H1 (cell line): Measurements from ENCODE around the gene PRSS48. TPM values are rescaled to one million over a fixed set of nuclear protein-coding genes. Genes with fewer than 3 reads are reported as not detected.

Source experiments
- CTCF ChIA-PET: fragments of 300-600 bp; sonication (Branson Sonifier 250); formaldehyde crosslinking; loops from one replicate; lab custom pipeline; 2021; ENCODE audit not compliant: partially characterized antibody; lab: Charles Lee
- POLR2A ChIA-PET: fragments of 300-600 bp; sonication (Branson Sonifier 250); formaldehyde crosslinking; loops from one replicate; lab custom pipeline; 2021; ENCODE audit warnings: inconsistent platforms; ENCODE audit not compliant: partially characterized antibody; lab: Charles Lee
- DNase-seq, 2 experiments: peaks; one replicate each; pipeline versions ENCODE4 v3.0.0 to v3.0.0-alpha.2; 2010 to 2022; ENCODE audit warnings: low spot score in 2 of 2, low read depth in 1 of 2, mixed read lengths in 1 of 2
- FAIRE-seq: peaks from 2 replicates; lab custom pipeline; 2011; peaks lifted over from hg19 to GRCh38; lab: Jason Lieb, UNC
- H2AFZ ChIP-seq: 2 replicates; pipeline ENCODE4 v1.8.1; 2012; ENCODE audit warnings: low read length, inconsistent platforms
- H2AK5ac ChIP-seq: 2 replicates; pipeline ENCODE4 v1.6.1; 2013; ENCODE audit warnings: low read depth, low read length
- H2BK120ac ChIP-seq: replicated peaks from 2 replicates; pipeline ENCODE3; 2013; ENCODE audit warnings: low read depth, low read length, inconsistent platforms
- H2BK12ac ChIP-seq: 2 replicates; pipeline ENCODE4 v1.6.1; 2013; ENCODE audit warnings: low read depth, low read length
- H2BK15ac ChIP-seq: 2 replicates; pipeline ENCODE4 v1.6.1; 2013; ENCODE audit warnings: low read length
- H2BK20ac ChIP-seq: 2 replicates; pipeline ENCODE4 v1.6.1; 2013; ENCODE audit warnings: low read length
- H2BK5ac ChIP-seq: 2 replicates; pipeline ENCODE4 v1.6.1; 2013; ENCODE audit warnings: low read depth, low read length
- H3K14ac ChIP-seq: 2 replicates; pipeline ENCODE4 v1.6.1; 2013; ENCODE audit warnings: inconsistent platforms; ENCODE audit not compliant: insufficient read length
- H3K18ac ChIP-seq: 2 replicates; pipeline ENCODE4 v1.6.1; 2013; ENCODE audit warnings: low read length; ENCODE audit errors: extremely low read depth
- H3K23ac ChIP-seq: 2 replicates; pipeline ENCODE4 v1.6.1; 2013; ENCODE audit warnings: inconsistent platforms; ENCODE audit not compliant: insufficient read length
- H3K23me2 ChIP-seq: 2 replicates; pipeline ENCODE4 v1.6.1; 2013; ENCODE audit warnings: low read depth, low read length
- H3K27ac ChIP-seq: 2 replicates; pipeline ENCODE4 v1.6.1; 2011; ENCODE audit warnings: low read depth, low read length, inconsistent platforms
- H3K27me3 ChIP-seq, 4 experiments: replicated peaks in 1 of 4; 1 replicate in 1 of 4; 2 replicates in 3 of 4; pipeline versions ENCODE4 v1.6.1 to v1.8.1; 2011 to 2013; ENCODE audit warnings: low read length in 3 of 4, mild to moderate bottlenecking in 3 of 4, inconsistent platforms in 2 of 4, mixed read lengths in 2 of 4, moderate library complexity in 1 of 4; ENCODE audit not compliant: control insufficient read depth in 3 of 4, insufficient read depth in 3 of 4; ENCODE audit errors: extremely low read depth in 1 of 4
- H3K36me3 ChIP-seq, 4 experiments: 2 replicates each; pipeline versions ENCODE4 v1.6.1 to v1.8.1; 2011 to 2013; ENCODE audit warnings: mild to moderate bottlenecking in 4 of 4, low read length in 3 of 4, moderate library complexity in 2 of 4, control low read depth in 1 of 4, inconsistent platforms in 1 of 4; ENCODE audit not compliant: insufficient read depth in 4 of 4, control insufficient read depth in 2 of 4
- H3K4ac ChIP-seq: replicated peaks from 2 replicates; pipeline ENCODE3; 2013; ENCODE audit warnings: low read length, low read depth, mixed read lengths, inconsistent platforms; ENCODE audit not compliant: insufficient read length
- H3K4me1 ChIP-seq, 4 experiments: replicated peaks in 1 of 4; 1 replicate in 1 of 4; 2 replicates in 3 of 4; pipeline versions ENCODE4 v1.6.1 to v1.8.1; 2011 to 2013; ENCODE audit warnings: low read length in 3 of 4, inconsistent platforms in 2 of 4, mixed read lengths in 1 of 4; ENCODE audit not compliant: insufficient read depth in 4 of 4, control insufficient read depth in 3 of 4
- H3K4me2 ChIP-seq, 2 experiments: 2 replicates each; pipeline versions ENCODE4 v1.6.1 to v1.8.1; 2011 to 2013; ENCODE audit warnings: low read depth in 2 of 2, low read length in 2 of 2, control low read depth in 1 of 2, inconsistent platforms in 1 of 2, mild to moderate bottlenecking in 1 of 2; ENCODE audit not compliant: insufficient read depth in 1 of 2
- H3K4me3 ChIP-seq, 4 experiments: fragments of 200-600, 300-600 bp in 1 of 4; sonication (generic), shearing (Covaris generic), sonication (Bioruptor Twin) in 1 of 4; 2 replicates each; pipeline versions ENCODE4 v1.5.1 to v1.8.1; 2011 to 2016; ENCODE audit warnings: low read length in 4 of 4, low read depth in 3 of 4, control low read depth in 2 of 4, inconsistent platforms in 2 of 4, mild to moderate bottlenecking in 2 of 4, mixed read lengths in 1 of 4, moderate library complexity in 1 of 4; ENCODE audit not compliant: insufficient read depth in 2 of 4; ENCODE audit errors: extremely low read depth in 1 of 4
- H3K56ac ChIP-seq: replicated peaks from 2 replicates; pipeline ENCODE3; 2013; ENCODE audit warnings: low read depth, mild to moderate bottlenecking, mixed read lengths, low read length, inconsistent platforms; ENCODE audit not compliant: insufficient read length
- H3K79me1 ChIP-seq: 2 replicates; pipeline ENCODE4 v1.6.1; 2013; ENCODE audit warnings: low read depth, low read length, control low read depth
- H3K79me2 ChIP-seq, 2 experiments: 2 replicates each; pipeline versions ENCODE4 v1.6.1 to v1.8.1; 2012 to 2013; ENCODE audit warnings: low read length in 2 of 2, mild to moderate bottlenecking in 2 of 2, inconsistent platforms in 1 of 2; ENCODE audit not compliant: insufficient read depth in 2 of 2, control insufficient read depth in 1 of 2
- H3K9ac ChIP-seq, 4 experiments: replicated peaks in 1 of 4; 1 replicate in 1 of 4; 2 replicates in 3 of 4; pipeline versions ENCODE4 v1.6.1 to v1.8.1; 2011 to 2013; ENCODE audit warnings: low read depth in 3 of 4, low read length in 3 of 4, control low read depth in 2 of 4, mild to moderate bottlenecking in 2 of 4, moderate library complexity in 2 of 4, inconsistent platforms in 1 of 4; ENCODE audit errors: extremely low read depth in 1 of 4
- H3K9me3 ChIP-seq, 2 experiments: 2 replicates each; pipeline versions ENCODE4 v1.6.1 to v1.8.1; 2012 to 2013; ENCODE audit warnings: mild to moderate bottlenecking in 2 of 2, moderate library complexity in 2 of 2, control low read depth in 1 of 2, inconsistent platforms in 1 of 2, low read depth in 1 of 2, low read length in 1 of 2, mixed read lengths in 1 of 2; ENCODE audit not compliant: insufficient read depth in 2 of 2
- H4K20me1 ChIP-seq, 2 experiments: replicated peaks in 1 of 2; 2 replicates each; pipeline versions ENCODE3 to v1.8.1; 2011 to 2013; ENCODE audit warnings: inconsistent platforms in 2 of 2, low read length in 2 of 2, mild to moderate bottlenecking in 1 of 2; ENCODE audit not compliant: insufficient read depth in 2 of 2, control insufficient read depth in 1 of 2
- H4K5ac ChIP-seq: 2 replicates; pipeline ENCODE4 v1.6.1; 2013; ENCODE audit warnings: low read length, low read depth, mixed read lengths, inconsistent platforms; ENCODE audit not compliant: insufficient read length
- H4K8ac ChIP-seq: 2 replicates; pipeline ENCODE4 v1.8.0; 2013; ENCODE audit warnings: mild to moderate bottlenecking, moderate library complexity, low read length, inconsistent platforms; ENCODE audit not compliant: insufficient read depth; ENCODE audit errors: extremely low read depth
- H4K91ac ChIP-seq: replicated peaks from 2 replicates; pipeline ENCODE3; 2013; ENCODE audit warnings: low read length, mixed read lengths, inconsistent platforms; ENCODE audit not compliant: insufficient read length
- CHD2 ChIP-seq: IDR thresholded peaks from 2 replicates; pipeline ENCODE4 v1.6.1; 2012; ENCODE audit warnings: low read length, improper control_type of control experiment
- CREB1 ChIP-seq: IDR thresholded peaks from 2 replicates; pipeline ENCODE4 v1.6.1; 2012; ENCODE audit warnings: inconsistent platforms
- CTCF ChIP-seq, 3 experiments: IDR thresholded peaks; 1 replicate in 2 of 3; 2 replicates in 1 of 3; pipeline versions ENCODE4 v1.5.1 to v1.6.1; 2011; ENCODE audit warnings: low read length in 3 of 3, mild to moderate bottlenecking in 3 of 3, inconsistent platforms in 2 of 3, low read depth in 1 of 3, moderate library complexity in 1 of 3; ENCODE audit not compliant: insufficient read depth in 1 of 3; ENCODE audit errors: control extremely low read depth in 1 of 3
- HDAC2 ChIP-seq, 2 experiments: fragments of 300-600 bp in 1 of 2; sonication (generic) in 1 of 2; IDR thresholded peaks; 2 replicates each; pipeline ENCODE4 v1.6.1; 2011 to 2012; ENCODE audit warnings: low read depth in 2 of 2, low read length in 2 of 2, mild to moderate bottlenecking in 2 of 2, moderate library complexity in 2 of 2, borderline replicate concordance in 1 of 2, inconsistent platforms in 1 of 2
- PHF8 ChIP-seq: fragments of 200-600 bp; sonication (generic); conservative IDR thresholded peaks from 2 replicates; pipeline ENCODE4 v1.7.1; 2012; ENCODE audit warnings: low read depth, mild to moderate bottlenecking, inconsistent platforms, low read length, moderate library complexity
- RBBP5 ChIP-seq: IDR thresholded peaks from 2 replicates; pipeline ENCODE4 v1.7.1; 2012; ENCODE audit warnings: low read depth, mild to moderate bottlenecking, inconsistent platforms, low read length, moderate library complexity, borderline replicate concordance
- RXRA ChIP-seq: IDR thresholded peaks from 2 replicates; pipeline ENCODE4 v1.6.1; 2011; ENCODE audit warnings: low read depth, mild to moderate bottlenecking, low read length, moderate library complexity; ENCODE audit not compliant: insufficient read depth
- YY1 ChIP-seq: IDR thresholded peaks from 2 replicates; pipeline ENCODE4 v1.6.1; 2011; ENCODE audit warnings: low read depth, mild to moderate bottlenecking, low read length
- WGBS, 2 experiments: shearing (Covaris generic) in 1 of 2; methylation state at CpG; one replicate each; pipeline versions ENCODE4 v1.1.6 to v1.1.7; 2013 to 2015; ENCODE audit warnings: low lambda C conversion rate in 2 of 2, mixed read lengths in 2 of 2, inconsistent platforms in 1 of 2, low coverage in 1 of 2, missing lambda C conversion rate in 1 of 2; ENCODE audit not compliant: insufficient replicate concordance in 2 of 2, insufficient coverage in 1 of 2, insufficient read length in 1 of 2; ENCODE audit errors: extremely low coverage in 1 of 2, missing lambda C conversion rate in 1 of 2; 5-methylcytosine and 5-hydroxymethylcytosine counted together
- polyA plus RNA-seq, 7 experiments: library from polyadenylated mRNA; depleted of rRNA in 3 of 7; stranded (reverse) in 5 of 7; unstranded in 2 of 7; fragments of >200 nt in 5 of 7; fragments of 200-250 nt in 2 of 7; gene quantifications; 1 replicate in 5 of 7; 2 replicates in 1 of 7; 4 replicates in 1 of 7; pipeline versions ENCODE4 v1.2.1 to v1.2.3, GENCODE V29; 2011 to 2013; ENCODE audit warnings: missing spikeins in 2 of 7, mixed read lengths in 2 of 7
- total RNA-seq: library from RNA; stranded (reverse); fragmentation: NEBNext Ultra II Directional; extraction: Animal tissue kit (Norgen Biotek cat#: 25700); gene quantifications from 2 replicates; pipeline ENCODE4 v1.2.1, GENCODE V29; 2021
- TF ChIP-seq, protein P1 (sequence below): IDR thresholded peaks from 2 replicates; pipeline ENCODE4 v1.6.1; 2011; ENCODE audit warnings: low read length, improper control_type of control experiment

Gene PRSS48
- total and polyA plus RNA-seq, 2 of the 8 experiments (the other 6 are each of a cell fraction or from before 2014, with no cell fraction given) = not detected

GRCh38 chr4:151314010-151314355 lies 37.0 kb downstream of the PRSS48 start:
- no peak for DNase-seq
- Histone ChIP-seq H3K27me3 (no peaks in the 10 kb centered on the region), H2BK12ac (no peak overlapping the region), H2BK20ac (no peak overlapping the region), H3K4me2 (no peak overlapping the region), H2BK5ac (no peak overlapping the region), H3K4me1 (peaks cover 0 to 7% (median 2%) of the 10 kb centered on the region in 4 experiments; a peak in 2 of 7 replicates), H3K79me1 (peaks cover 4% of the 10 kb centered on the region), H3K56ac (no peak overlapping the region), H4K20me1 (peaks cover 0 to 1% of the 10 kb centered on the region in 2 experiments), H3K9ac (no peak overlapping the region), H4K5ac (no peak overlapping the region), H3K27ac (no peak overlapping the region), H3K79me2 (peaks cover 3 to 92% of the 10 kb centered on the region in 2 experiments; a peak in 3 of 4 replicates), H2AFZ (no peak overlapping the region), H3K23ac (no peak overlapping the region), H3K9me3 (no peaks in the 10 kb centered on the region), H4K91ac (no peak overlapping the region), H3K23me2 (no peaks in the 10 kb centered on the region), H2BK15ac (no peak overlapping the region), H3K4me3 (no peak overlapping the region), H3K4ac (no peak overlapping the region), H2BK120ac (no peak overlapping the region), H3K36me3 (no peaks in the 10 kb centered on the region), H3K18ac (no peak overlapping the region), H4K8ac (no peak overlapping the region), H2AK5ac (no peak overlapping the region), H3K14ac (no peak overlapping the region)
- ChIA-PET POLR2A (interaction anchor here (1.1 to 4.6 kb wide), 3 partner anchors 10 to 37 kb away, joined by 3 to 30 read pairs (median 3); partner anchors contain the start of genes PRSS48 and SH3D19), CTCF (interaction anchor here (0.7 to 2.7 kb wide), 4 partner anchors 10 to 38 kb away, joined by 3 to 10 read pairs (median 4); partner anchors contain the start of gene PRSS48)
- TF ChIP-seq CHD2 (no peak), CREB1 (no peak), HDAC2 (IDR thresholded peaks at IDR 0.05; ENCODE audit: borderline replicate concordance in 1 of 2, low read depth in 2 of 2, low read length in 2 of 2) (no peak), YY1 (no peak), PHF8 (no peak), RBBP5 (no peak), CTCF (IDR thresholded peaks at IDR 0.05; ENCODE audit: control extremely low read depth in 1 of 3, insufficient read depth in 1 of 3, low read depth in 1 of 3, low read length in 3 of 3) (no peak), RXRA (no peak)
- TF ChIP-seq, protein P1, sequence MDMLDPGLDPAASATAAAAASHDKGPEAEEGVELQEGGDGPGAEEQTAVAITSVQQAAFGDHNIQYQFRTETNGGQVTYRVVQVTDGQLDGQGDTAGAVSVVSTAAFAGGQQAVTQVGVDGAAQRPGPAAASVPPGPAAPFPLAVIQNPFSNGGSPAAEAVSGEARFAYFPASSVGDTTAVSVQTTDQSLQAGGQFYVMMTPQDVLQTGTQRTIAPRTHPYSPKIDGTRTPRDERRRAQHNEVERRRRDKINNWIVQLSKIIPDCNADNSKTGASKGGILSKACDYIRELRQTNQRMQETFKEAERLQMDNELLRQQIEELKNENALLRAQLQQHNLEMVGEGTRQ = no peak
- FAIRE-seq = no peak
- 92% methylated on average over 1 of the region's 1 CpG; no CpG with 5 or more reads in 1 of the 2 experiments for WGBS, 2 experiments
